HCT116 (cell line): Measurements from ENCODE around the gene GPR52. TPM values are rescaled to one million over a fixed set of nuclear protein-coding genes. Genes with fewer than 3 reads are reported as not detected.

Experiments used
- ATAC-seq: fragments of 200-7000 bp; cut with Tn5 transposase; 2 replicates; pipeline ENCODE4 v1.9.1; 2020; ENCODE audit warnings: mild to moderate bottlenecking, moderate library complexity
- BruUV-seq: library from RNA; stranded (reverse); fragments of 400-500 nt; replicated peaks from 2 replicates; lab custom pipeline; 2021; lab: Mats Ljungman, UMichigan
- CTCF ChIA-PET: fragments of 300-600 bp; sonication (Branson Sonifier 250); formaldehyde crosslinking; loops from one replicate; lab custom pipeline; 2021; ENCODE audit warnings: antibody characterized with exemption; lab: Charles Lee
- POLR2A ChIA-PET: fragments of 300-600, 350-600 bp; sonication (Branson Sonifier 250); formaldehyde crosslinking; loops from one replicate; lab custom pipeline; 2021; ENCODE audit warnings: antibody characterized with exemption; lab: Charles Lee
- RAD21 ChIA-PET, 2 experiments: fragments of 300-600 bp; sonication (Branson Sonifier 250); formaldehyde crosslinking; loops; one replicate each; lab custom pipeline; 2023; ENCODE audit warnings: low total read pairs in 2 of 2; ENCODE audit not compliant: uncharacterized antibody in 2 of 2, unreplicated experiment in 2 of 2, low non-redundant PET in 1 of 2; lab: Charles Lee
- DNase-seq: peaks from one replicate; pipeline ENCODE4 v3.0.0-alpha.2; 2010; ENCODE audit warnings: low read depth, low spot score
- H2AFZ ChIP-seq: fragments of 200-600 bp; shearing (Covaris generic), sonication (generic); 2 replicates; pipeline ENCODE4 v1.6.1; 2017; ENCODE audit warnings: low read depth, mixed run types, mixed read lengths, antibody characterized with exemption, low read length; ENCODE audit not compliant: poor library complexity, severe bottlenecking
- H3K27ac ChIP-seq: 2 replicates; pipeline ENCODE4 v1.5.1; 2012; ENCODE audit warnings: low read depth, low read length
- H3K27me3 ChIP-seq: fragments of 200-600 bp; sonication (generic); 2 replicates; pipeline ENCODE4 v1.6.1; 2016; ENCODE audit warnings: mixed run types, low read length, mixed read lengths; ENCODE audit not compliant: insufficient read depth
- H3K36me3 ChIP-seq, 2 experiments: fragments of 200-500 bp in 1 of 2; fragments of 200-600 bp in 1 of 2; sonication (Bioruptor generic) in 1 of 2; sonication (generic) in 1 of 2; 2 replicates each; pipeline versions ENCODE4 v1.5.1 to v1.6.1; 2014 to 2016; ENCODE audit warnings: low read length in 2 of 2, inconsistent platforms in 1 of 2, mixed read lengths in 1 of 2, mixed run types in 1 of 2; ENCODE audit not compliant: insufficient read depth in 2 of 2, control insufficient read depth in 1 of 2
- H3K4me1 ChIP-seq, 2 experiments: fragments of 200-600 bp in 1 of 2; sonication (generic) in 1 of 2; 2 replicates each; pipeline versions ENCODE4 v1.5.1 to v1.6.1; 2012 to 2017; ENCODE audit warnings: low read length in 2 of 2, inconsistent platforms in 1 of 2, mild to moderate bottlenecking in 1 of 2, mixed read lengths in 1 of 2, mixed run types in 1 of 2, moderate library complexity in 1 of 2; ENCODE audit not compliant: insufficient read depth in 2 of 2, control insufficient read depth in 1 of 2
- H3K4me2 ChIP-seq: fragments of 200-600 bp; sonication (generic); 2 replicates; pipeline ENCODE4 v1.6.1; 2017; ENCODE audit warnings: mixed run types, low read length, mixed read lengths
- H3K4me3 ChIP-seq, 2 experiments: fragments of 200-600 bp in 1 of 2; sonication (generic) in 1 of 2; replicated peaks in 1 of 2; 2 replicates each; pipeline ENCODE4 v1.5.1; 2011 to 2016; ENCODE audit warnings: low read length in 2 of 2, control low read depth in 1 of 2, low read depth in 1 of 2, mild to moderate bottlenecking in 1 of 2, mixed read lengths in 1 of 2, mixed run types in 1 of 2
- H3K79me2 ChIP-seq: fragments of 200-600 bp; sonication (generic); 2 replicates; pipeline ENCODE4 v1.6.1; 2017; ENCODE audit warnings: mild to moderate bottlenecking, mixed run types, low read length, moderate library complexity, mixed read lengths; ENCODE audit not compliant: insufficient read depth
- H3K9ac ChIP-seq: fragments of 200-600 bp; sonication (generic); 2 replicates; pipeline ENCODE4 v1.6.1; 2016; ENCODE audit warnings: low read length, mixed read lengths
- H3K9me2 ChIP-seq: fragments of 200-600 bp; sonication (generic), shearing (Covaris generic); 2 replicates; pipeline ENCODE4 v1.6.1; 2017; ENCODE audit warnings: mixed run types, mild to moderate bottlenecking, moderate library complexity; ENCODE audit not compliant: insufficient read depth
- H3K9me3 ChIP-seq, 2 experiments: fragments of 200-500 bp in 1 of 2; fragments of 200-600 bp in 1 of 2; sonication (Bioruptor generic) in 1 of 2; sonication (generic) in 1 of 2; 2 replicates each; pipeline ENCODE4 v1.6.1; 2014 to 2017; ENCODE audit warnings: low read length in 2 of 2, mixed read lengths in 2 of 2, inconsistent platforms in 1 of 2, low read depth in 1 of 2, mild to moderate bottlenecking in 1 of 2, mixed run types in 1 of 2, moderate library complexity in 1 of 2; ENCODE audit not compliant: control insufficient read depth in 1 of 2, insufficient read depth in 1 of 2
- H4K20me1 ChIP-seq: fragments of 200-600 bp; sonication (generic), shearing (Covaris generic); 2 replicates; pipeline ENCODE4 v1.6.1; 2017; ENCODE audit warnings: mixed run types, mild to moderate bottlenecking, moderate library complexity; ENCODE audit not compliant: insufficient read depth
- CBX3 ChIP-seq: IDR thresholded peaks from 2 replicates; pipeline ENCODE4 v1.6.1; 2012; ENCODE audit warnings: low read depth
- CTCF ChIP-seq, 3 experiments: fragments of 200-600 bp in 1 of 3; sonication (generic) in 1 of 3; IDR thresholded peaks in 2 of 3; conservative IDR thresholded peaks in 1 of 3; 2 replicates each; pipeline ENCODE4 v1.5.1; 2012 to 2017; ENCODE audit warnings: low read depth in 2 of 3, low read length in 2 of 3, antibody characterized with exemption in 1 of 3, borderline replicate concordance in 1 of 3, control low read depth in 1 of 3, mild to moderate bottlenecking in 1 of 3, mixed read lengths in 1 of 3, mixed run types in 1 of 3, moderate library complexity in 1 of 3; ENCODE audit not compliant: insufficient read depth in 1 of 3
- EZH2phosphoT487 ChIP-seq: fragments of 200-600 bp; IDR thresholded peaks from 2 replicates; pipeline ENCODE4 v1.6.1; 2018; ENCODE audit warnings: antibody characterized with exemption, borderline replicate concordance
- MAX ChIP-seq: IDR thresholded peaks from 2 replicates; pipeline ENCODE4 v1.6.1; 2012
- REST ChIP-seq: IDR thresholded peaks from 2 replicates; pipeline ENCODE4 v1.6.1; 2012; ENCODE audit warnings: low read depth
- SIN3A ChIP-seq: IDR thresholded peaks from 2 replicates; pipeline ENCODE4 v1.6.1; 2012; ENCODE audit warnings: low read depth
- SRF ChIP-seq: IDR thresholded peaks from 2 replicates; pipeline ENCODE4 v1.6.1; 2012; ENCODE audit warnings: low read depth
- YY1 ChIP-seq: IDR thresholded peaks from 2 replicates; pipeline ENCODE4 v1.6.1; 2011; ENCODE audit warnings: low read length, low read depth, moderate library complexity, mild to moderate bottlenecking; ENCODE audit not compliant: insufficient replicate concordance; ENCODE audit errors: extremely low read depth
- intact Hi-C: fragments of 100-400 bp; cut with micrococcal nuclease; formaldehyde crosslinking; loops from 2 replicates; pipeline ENCODE4 v1.10.0; 2022
- total RNA-seq: library from RNA; stranded (reverse); gene quantifications from one replicate; pipeline ENCODE4 v1.2.1, GENCODE V29; 2021; ENCODE audit not compliant: unreplicated experiment

The GPR52 gene
- total RNA-seq, 1 experiment from 2014 or later = 0.34 TPM

GRCh38 chr1:174433451-174433850, 14.3 kb upstream of the GPR52 start:
- no peaks in the 10 kb centered on the region for H3K79me2 ChIP-seq
- H3K4me2 ChIP-seq = no peak overlapping the region
- H3K9me2 ChIP-seq = no peaks in the 10 kb centered on the region
- no peaks in the 10 kb centered on the region for H3K36me3 ChIP-seq
- CTCF ChIA-PET = no interaction called here
- no peak overlapping the region for H2AFZ ChIP-seq
- intact Hi-C loops = no loop called here
- H3K27me3 ChIP-seq = no peaks in the 10 kb centered on the region
- no peak overlapping the region for H3K9ac ChIP-seq
- no peak for TF ChIP-seq EZH2phosphoT487
- TF ChIP-seq CBX3 = no peak
- TF ChIP-seq YY1 = no peak
- no peak for TF ChIP-seq CTCF (IDR thresholded peaks at IDR 0.05 in 2 of 3, conservative IDR thresholded peaks at IDR 0.05 in 1 of 3; ENCODE audit: borderline replicate concordance in 1 of 3, insufficient read depth in 1 of 3, low read depth in 2 of 3, low read length in 2 of 3)
- TF ChIP-seq MAX = no peak
- TF ChIP-seq REST = no peak
- TF ChIP-seq SIN3A = no peak
- TF ChIP-seq SRF = no peak
- H3K27ac ChIP-seq = no peak overlapping the region
- RAD21 ChIA-PET = no interaction called here
- H3K4me3 ChIP-seq = no peak overlapping the region
- DNase-seq = no peak
- no TSS peak for BruUV-seq
- no peak for ATAC-seq
- no peaks in the 10 kb centered on the region for H3K4me1 ChIP-seq
- H3K9me3 ChIP-seq = no peaks in the 10 kb centered on the region
- POLR2A ChIA-PET = no interaction called here
- no peaks in the 10 kb centered on the region for H4K20me1 ChIP-seq
